HG03095 (cell line): Measurements from ENCODE around the gene GIPC3.

ENCODE experiments used
- ATAC-seq: cut with Tn5 transposase; IDR thresholded peaks from one replicate; pipeline ENCODE4 v1.9.1; 2021; ENCODE audit warnings: moderate library complexity; ENCODE audit not compliant: unreplicated experiment

Gene GIPC3

GRCh38 chr19:3585301-3586126 is at the start of gene GIPC3:
Gene GIPC3 (plus strand): TSS chr19:3585478. CDS start chr19:3585598, 120 bp downstream.
- ATAC-seq, result no peak

DNA sequence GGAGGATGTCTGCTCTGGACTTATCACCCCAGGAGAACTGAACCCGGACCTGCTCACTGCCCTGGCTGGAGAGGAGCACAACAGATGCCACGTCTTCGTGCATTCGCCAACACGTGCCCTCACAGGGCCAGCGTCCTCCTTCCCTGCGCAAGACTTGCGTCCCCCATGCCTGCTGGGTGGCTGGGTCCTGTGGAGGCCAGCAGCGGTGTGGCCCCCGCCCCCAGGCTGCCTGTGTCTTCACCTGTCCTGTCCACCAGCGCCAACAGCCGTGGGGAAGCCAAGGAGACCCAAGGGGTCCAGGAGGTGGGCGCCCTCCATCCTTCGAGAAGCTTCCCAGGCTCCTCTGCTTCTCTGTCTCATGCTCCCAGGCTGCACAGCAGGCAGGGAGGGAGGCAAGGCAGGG is 49.7 kb upstream of the GIPC3 start:
- no peak for ATAC-seq

- ATAC-seq, result no peak
These were observed 49.3 kb upstream of the GIPC3 start for GRCh38 chr19:3535981-3536380.

DNA sequence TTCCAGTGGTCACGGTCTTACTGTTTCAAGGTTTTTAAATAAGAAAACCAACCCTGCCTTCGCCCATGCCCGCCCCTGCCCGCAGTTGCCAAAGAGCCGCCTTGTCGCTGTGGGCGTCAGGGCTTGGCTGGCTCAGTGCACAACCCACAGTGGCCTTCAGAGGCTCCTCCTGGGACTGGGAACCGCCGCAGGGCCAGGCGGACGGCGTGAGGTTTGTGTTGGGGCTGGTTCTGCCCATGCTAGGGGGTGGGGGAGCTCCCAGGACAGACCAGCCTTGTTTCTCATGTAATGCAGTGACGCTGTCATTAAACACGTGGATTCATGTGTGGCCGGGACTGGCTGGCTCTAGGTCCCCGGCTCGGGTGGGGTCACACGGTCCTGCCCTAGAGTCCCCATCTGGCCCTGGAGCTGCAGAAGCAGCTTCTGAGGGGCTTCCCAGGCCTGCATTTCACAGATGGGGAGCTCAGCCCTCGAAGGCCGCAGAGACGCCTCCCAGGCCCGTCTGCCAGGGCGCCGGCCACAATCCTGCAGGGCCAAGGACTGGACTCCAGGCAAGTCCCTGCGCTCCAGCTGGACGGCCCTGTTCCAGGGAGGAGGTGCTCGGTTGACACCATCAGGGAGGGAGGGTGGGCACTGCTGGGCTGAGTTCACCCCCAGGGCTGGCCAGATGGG is 48.7 kb upstream of the GIPC3 start:
- ATAC-seq, result no peak

DNA sequence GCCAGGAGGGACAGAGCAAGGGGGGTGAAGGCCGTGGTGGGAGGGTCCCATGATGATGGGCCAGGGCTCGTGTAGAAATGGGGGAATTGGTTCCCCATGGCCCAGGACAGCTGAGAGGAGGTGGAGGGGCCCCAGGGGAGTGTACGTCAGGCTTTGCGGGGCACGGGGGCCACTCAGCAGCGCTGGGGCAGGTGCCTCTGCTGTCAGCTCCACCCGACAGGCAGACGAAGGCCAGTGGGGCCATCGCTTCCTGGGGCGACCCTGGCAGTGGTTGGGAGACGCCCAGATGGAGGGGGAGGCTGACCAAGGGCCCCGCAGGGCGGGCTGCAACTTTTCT is 48.2 kb upstream of the GIPC3 start:
- no peak for ATAC-seq

- ATAC-seq, result no peak
These were observed 47.6 kb upstream of the GIPC3 start for GRCh38 chr19:3537438-3538240.

DNA sequence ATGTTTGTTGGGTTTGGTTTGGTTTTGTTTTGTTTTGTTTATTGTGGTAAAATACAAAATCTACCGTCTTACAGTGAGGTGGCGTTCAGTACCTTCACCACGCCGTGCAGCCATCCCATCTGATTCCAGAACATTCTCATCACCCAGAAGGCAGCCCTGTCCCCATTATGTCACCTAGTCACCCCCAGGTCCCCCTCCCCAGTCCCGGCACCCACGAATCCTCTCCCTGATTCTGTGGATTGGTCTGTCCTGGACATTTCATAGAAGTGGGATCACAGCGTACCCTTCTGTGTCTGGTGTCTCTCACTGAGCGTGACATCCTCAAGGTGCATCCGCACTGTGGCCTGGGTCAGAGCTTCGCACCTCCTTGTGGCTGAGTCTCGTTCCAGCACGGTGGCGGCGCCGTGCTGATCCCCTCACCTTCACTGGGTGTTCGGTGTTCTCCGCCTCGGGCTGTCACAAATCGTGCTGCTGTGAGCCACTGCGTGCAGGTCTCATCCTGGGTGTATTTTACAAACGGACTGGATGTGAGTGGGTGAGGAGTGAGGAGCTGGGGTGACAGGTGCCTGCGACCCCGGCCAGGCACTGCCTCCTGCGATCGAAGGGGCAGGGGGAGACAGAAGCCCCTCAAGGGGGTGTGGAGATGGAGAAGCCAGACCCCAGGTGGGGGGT is 46.9 kb upstream of the GIPC3 start:
- no peak for ATAC-seq

DNA sequence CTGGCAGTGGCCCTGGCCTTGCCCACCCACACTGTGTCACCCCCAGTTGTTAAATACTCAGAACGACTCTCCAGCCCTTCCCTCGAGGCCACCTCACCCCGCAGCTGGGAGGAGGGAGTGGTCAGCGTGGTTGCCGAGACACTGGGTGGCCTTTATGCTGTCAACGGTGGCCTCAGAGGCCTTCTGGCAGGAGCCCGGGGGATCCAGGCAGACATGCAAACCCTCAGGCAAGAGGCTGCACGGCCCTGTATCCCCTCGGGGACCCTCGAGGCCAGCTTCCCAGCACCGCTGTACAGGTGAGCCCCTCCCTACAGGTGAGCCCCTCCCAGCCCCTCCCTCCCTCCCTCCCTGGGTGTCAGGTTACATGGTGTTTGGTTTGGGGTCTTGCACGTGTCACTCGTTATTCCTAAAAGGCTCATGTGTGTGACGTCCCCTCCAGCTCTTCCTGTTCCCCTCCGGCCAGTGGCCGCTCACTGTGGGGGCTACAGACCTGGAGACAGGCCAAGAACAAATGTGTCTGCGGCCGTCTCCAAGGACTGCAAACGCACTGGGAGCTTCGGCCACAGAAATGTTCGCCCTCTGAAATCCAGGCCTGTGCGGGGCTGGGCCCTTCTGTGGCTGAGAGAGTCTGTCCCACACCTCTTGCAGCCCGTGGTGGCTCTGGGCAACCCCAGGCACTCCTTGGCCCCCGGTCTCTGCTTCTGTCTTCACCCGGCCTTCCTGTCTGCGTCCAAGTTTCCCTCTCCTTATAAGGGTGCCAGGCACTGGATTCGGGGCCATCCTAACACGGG is 46.1 kb upstream of the GIPC3 start, which contains the start of gene TEKTIP1:
TSS of gene TEKTIP1 (plus strand) at position 210 of the 791 bp plus-strand sequence. CDS start at position 214, 4 bp downstream.
- no peak for ATAC-seq

GRCh38 chr19:3539756-3540118 is 45.5 kb upstream of the GIPC3 start:
- ATAC-seq, result no peak

GRCh38 chr19:3543150-3544057 is 41.9 kb upstream of the GIPC3 start:
- ATAC-seq, result no peak

DNA sequence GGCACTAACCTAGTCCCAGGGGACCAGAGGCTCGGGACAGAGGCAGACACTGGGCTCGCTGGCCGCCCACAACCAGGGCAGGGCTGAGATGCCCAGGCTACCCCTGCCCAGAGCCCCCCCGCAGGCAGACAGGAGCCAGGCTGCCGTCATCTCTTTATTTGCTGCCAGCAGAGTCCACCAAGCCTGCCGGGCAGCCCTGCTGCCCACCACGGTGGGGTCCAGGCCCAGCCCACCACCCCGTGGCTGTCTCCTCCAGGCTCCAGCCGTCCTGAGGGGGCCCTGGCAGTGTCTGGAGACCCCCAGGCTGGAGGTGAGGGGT is 41.3 kb upstream of the GIPC3 start:
- no peak for ATAC-seq

DNA sequence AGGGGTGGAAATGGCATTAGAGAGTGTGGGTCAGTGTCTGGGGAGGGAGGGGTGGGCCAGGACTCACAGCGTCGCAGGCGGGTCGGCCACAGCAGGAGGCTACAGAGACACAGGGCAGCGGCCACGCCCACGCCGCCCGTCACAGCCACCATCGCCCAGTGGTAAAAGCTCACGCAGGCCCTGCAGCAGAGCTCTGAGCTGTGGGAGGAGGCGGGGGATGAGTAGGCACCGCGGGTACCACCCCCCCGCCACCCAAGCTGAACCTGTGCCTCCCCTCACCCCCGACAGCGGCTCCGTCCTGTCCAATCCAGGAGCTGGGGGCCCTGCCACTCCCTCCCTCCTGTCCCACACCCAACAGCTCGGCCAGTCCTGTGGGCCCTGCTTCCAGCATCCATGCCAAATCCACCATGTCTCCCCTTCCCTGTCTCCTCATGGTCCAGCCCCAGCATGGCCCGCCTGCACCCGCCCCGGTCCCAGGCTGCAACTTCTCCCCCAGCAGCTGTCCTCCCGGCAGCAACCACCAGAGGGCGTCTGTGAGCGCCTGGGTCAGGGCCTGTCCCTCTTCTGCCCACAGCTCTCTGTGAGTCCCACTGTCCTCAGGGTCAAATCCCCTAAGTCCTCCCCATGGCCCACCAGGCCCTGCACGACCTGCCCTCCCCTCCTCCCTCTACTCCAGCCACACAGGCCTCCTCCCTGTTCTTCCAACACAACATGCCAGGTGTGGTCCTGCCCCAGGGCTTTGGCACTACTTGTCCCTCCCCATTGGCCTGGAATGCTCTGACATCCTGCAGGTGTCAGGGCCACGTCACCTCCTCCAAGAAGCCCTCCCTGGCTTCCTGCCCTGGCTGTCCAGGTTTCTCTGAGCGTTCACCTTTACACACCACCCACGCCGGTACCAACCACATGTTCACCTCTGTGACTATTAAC is 40.3 kb upstream of the GIPC3 start:
- ATAC-seq, result no peak

DNA sequence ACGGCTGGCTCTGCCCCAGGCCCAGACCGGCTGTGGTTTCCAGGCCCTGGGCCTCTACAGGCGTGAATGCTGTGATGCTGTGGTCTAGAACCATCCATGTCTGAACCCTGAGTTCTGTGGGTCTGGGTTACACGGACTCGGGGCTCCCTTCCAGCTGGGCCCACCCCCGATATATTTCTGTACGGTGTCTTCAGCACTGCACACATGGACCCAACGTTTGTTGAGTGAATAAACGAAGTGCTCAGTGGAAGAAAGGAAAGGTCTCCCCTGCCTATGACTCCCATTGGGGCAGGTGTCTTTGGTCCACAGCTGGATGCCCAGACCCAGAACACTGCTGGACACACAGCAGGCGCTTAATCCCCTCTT is 39.6 kb upstream of the GIPC3 start:
- no peak for ATAC-seq

DNA sequence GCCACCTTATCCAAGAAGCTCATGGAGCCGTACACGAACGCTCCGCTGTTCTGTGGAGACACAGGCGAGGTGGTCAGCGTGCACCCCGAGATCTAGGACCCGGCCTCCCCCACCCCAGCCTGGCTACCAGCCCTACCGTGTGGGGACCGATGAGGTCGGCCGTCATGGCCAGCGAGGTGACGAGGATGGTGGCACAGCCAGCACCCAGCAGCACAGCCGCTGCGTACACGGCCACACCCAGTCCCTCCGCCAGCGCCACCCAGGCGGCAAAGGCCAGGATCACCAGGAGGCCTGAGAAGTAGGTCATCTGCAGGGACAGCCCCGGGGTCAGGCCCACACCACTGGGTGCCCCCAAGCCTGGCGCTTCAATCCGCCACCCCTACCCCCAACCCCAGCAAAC is 39.2 kb upstream of the GIPC3 start:
- ATAC-seq, result no peak

DNA sequence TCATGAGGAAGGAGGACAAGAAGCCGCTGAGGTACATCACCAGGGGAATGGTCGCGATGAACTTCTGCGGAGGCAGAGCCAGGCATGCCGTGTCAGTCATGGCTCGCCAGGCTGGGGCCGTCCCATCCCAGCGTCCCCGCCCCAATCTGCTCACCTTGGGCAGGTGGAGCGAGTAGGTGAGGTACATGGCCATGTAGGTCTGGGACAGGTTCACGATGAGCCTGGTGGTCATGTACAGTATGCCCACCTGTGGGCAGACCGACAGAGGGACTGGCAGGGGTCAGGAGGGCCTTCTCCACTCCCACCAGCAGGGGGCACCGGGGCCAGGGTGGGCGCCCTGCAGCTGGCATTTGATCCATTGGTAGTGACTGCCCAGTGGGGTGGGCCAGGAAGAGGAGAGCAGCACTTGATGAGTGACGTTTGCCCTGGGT is 38.0 kb upstream of the GIPC3 start:
- no peak for ATAC-seq

DNA sequence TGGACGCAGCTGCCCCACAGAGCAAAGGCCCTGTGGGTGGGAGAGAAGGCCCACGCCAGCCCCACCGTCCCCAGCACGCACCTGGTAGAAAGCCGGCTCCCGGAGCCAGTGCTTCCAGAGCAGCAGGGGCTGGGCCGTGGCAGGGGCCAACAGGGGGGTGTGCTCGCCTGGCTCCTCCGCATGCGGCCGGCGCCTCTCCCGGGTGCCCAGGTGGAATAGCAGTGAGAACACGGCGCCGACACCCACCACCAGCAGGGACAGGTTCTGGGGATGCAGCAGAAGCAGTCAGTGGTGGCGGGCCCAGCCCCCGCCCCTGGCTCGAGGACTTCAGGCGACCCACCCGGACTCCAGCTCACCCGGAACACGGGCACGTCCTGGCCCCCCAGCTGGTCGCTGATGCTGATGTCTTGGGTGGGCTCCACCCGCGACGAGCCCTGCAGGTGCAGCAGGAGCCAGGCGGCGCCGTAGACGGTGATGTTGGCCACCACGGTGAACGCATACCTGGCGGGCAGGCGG is 37.5 kb upstream of the GIPC3 start:
- no peak for ATAC-seq

DNA sequence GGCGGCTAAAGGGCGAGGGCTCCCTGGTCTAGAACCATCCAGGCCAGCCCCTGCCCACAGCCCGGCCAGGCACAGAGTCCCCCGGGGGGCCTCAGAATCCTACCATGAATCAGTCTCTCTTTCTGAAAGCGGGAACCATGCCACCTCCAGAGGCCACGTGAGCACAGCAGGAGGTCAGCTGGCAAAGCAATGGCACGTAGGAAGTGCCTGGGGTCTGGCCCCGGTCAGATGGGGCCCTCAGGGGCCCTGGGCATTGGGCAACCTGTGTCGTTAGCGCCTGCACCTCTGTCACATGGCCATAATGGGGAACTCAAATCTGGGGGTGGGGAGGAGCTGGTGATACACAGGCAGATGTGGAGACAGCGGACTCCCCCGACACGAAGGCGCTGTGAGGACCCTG is 36.7 kb upstream of the GIPC3 start:
- no peak for ATAC-seq

DNA sequence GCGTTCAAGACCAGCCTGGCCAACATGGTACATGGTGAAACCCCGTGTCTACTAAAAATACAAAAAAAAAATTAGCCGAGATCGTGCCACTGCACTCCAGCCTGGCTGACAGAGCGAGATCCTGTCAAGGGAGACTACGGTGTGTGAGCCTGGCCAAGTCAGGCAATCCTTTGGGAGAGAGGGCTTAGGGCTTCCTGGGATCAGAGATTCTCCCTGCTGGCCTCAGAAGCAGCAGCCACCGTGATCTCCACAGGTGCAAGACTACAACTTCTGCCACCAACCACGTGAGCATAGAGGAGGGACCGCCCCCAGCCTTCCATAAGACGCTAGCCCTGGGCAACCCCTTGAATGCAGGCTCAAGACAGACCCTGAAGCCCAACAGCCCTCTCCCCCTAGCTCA is 35.5 kb upstream of the GIPC3 start:
- ATAC-seq, result no peak
